ENCODE data around the gene MYO7A. TPM values are rescaled to one million over a fixed set of nuclear protein-coding genes. Genes with fewer than 3 reads are reported as not detected.

Gene MYO7A
- total RNA-seq, 1 experiment from 2014 or later, result 3.5 TPM

DNA sequence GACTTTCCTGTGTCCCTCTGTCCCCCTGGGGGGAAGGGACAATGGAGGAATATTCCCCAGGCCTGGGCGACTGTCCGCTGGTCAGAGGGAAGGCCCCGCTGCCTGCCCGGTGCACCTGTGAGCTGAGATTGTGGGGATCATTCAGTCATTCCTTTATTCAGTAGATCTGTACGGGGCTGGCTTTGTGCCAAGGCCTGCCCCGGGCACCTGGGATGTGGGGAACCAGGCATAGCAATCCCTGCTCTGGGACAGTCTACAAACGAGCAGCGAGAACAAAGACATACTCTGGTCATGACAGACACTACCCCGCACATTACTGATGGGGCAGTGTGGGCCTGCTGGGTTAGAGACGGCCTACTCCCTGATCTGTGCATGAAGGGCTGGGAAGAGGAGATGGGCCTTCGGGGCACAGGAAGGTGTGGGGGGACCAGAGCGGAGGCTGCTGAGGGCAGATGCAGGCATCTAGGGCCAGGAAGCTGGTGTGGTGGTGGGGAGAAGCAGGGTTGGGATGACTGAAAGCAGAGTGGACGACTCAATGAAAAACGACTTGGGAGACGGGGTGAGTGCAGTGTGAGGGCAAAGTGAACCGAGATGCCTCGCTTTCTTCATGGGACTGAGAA is 1.8 kb upstream of the MYO7A start:
- no peaks in the 10 kb centered on the region for H3K79me2 ChIP-seq (ENCODE audit: low read depth)
- H3K9me3 ChIP-seq (ENCODE audit: insufficient read depth, low read depth), result no peaks in the 10 kb centered on the region
- H4K20me1 ChIP-seq (ENCODE audit: insufficient read depth), result no peaks in the 10 kb centered on the region
- POLR2A ChIA-PET (ENCODE audit: unreplicated experiment), result no interaction called here
- intact Hi-C loops (cut with micrococcal nuclease; ENCODE audit: unreplicated experiment), result loop anchor here (2.0 kb wide), 1 partner anchor 423 kb away; no protein-coding TSS in a partner anchor
- DNase-seq, result no peak
- no TSS peak for BruUV-seq (replicated peaks)
- CTCF ChIA-PET, result interaction anchor here (0.7 to 1.6 kb wide), 4 partner anchors 42 to 494 kb away, joined by 5 to 10 read pairs (median 8); no protein-coding TSS in a partner anchor
- no peaks in the 10 kb centered on the region for H3K4me1 ChIP-seq (replicated peaks; ENCODE audit: insufficient read depth)
- no peak overlapping the region for H2AFZ ChIP-seq
- H3F3A ChIP-seq (ENCODE audit: insufficient read depth, low read depth), result no peaks in the 10 kb centered on the region
- H3K27ac ChIP-seq, result no peak overlapping the region
- H3K27me3 ChIP-seq (ENCODE audit: insufficient read depth, low read depth), result no peaks in the 10 kb centered on the region
- no peaks in the 10 kb centered on the region for H3K36me3 ChIP-seq (ENCODE audit: low read depth)
- no peaks in the 10 kb centered on the region for H3K9me2 ChIP-seq (ENCODE audit: insufficient read depth)
- TF ChIP-seq EZH2 (IDR thresholded peaks at IDR 0.05; ENCODE audit: low read depth), result no peak
- TF ChIP-seq, protein P1, sequence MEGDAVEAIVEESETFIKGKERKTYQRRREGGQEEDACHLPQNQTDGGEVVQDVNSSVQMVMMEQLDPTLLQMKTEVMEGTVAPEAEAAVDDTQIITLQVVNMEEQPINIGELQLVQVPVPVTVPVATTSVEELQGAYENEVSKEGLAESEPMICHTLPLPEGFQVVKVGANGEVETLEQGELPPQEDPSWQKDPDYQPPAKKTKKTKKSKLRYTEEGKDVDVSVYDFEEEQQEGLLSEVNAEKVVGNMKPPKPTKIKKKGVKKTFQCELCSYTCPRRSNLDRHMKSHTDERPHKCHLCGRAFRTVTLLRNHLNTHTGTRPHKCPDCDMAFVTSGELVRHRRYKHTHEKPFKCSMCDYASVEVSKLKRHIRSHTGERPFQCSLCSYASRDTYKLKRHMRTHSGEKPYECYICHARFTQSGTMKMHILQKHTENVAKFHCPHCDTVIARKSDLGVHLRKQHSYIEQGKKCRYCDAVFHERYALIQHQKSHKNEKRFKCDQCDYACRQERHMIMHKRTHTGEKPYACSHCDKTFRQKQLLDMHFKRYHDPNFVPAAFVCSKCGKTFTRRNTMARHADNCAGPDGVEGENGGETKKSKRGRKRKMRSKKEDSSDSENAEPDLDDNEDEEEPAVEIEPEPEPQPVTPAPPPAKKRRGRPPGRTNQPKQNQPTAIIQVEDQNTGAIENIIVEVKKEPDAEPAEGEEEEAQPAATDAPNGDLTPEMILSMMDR (conservative IDR thresholded peaks at IDR 0.05), result no peak
- no peak overlapping the region for H3K4me2 ChIP-seq
- H3K4me3 ChIP-seq, result no peak overlapping the region

DNA sequence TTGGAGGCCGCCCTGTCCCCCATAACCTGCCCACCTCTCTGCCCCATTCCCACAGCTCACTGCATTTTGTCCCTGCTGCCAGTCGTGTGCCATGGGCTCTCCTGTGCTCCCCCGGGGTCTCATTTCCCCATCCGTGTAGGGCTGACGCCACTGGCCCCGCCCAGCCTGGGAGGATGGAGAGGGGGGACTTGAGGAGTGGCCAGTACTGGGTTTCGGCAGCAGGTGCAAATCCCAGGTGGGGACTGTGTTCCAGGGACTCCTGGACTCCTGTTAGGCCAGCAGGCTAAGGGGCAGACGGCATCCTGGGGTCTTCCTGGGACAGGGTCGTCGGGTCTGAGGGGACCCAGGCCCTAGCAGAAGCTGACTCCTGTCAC is 1.2 kb upstream of the MYO7A start:
- no peak overlapping the region for H3K27ac ChIP-seq
- H3K4me3 ChIP-seq, result peak overlapping the region; percentile 44; the same call in 1 of the 2 replicates
- no peaks in the 10 kb centered on the region for H3K4me1 ChIP-seq (replicated peaks; ENCODE audit: insufficient read depth)
- no peaks in the 10 kb centered on the region for H3K9me3 ChIP-seq (ENCODE audit: insufficient read depth, low read depth)
- TF ChIP-seq EZH2 (IDR thresholded peaks at IDR 0.05; ENCODE audit: low read depth), result no peak
- TF ChIP-seq, protein P1 (conservative IDR thresholded peaks at IDR 0.05), result no peak
- no peak overlapping the region for H2AFZ ChIP-seq
- H3K4me2 ChIP-seq, result peak overlapping the region; percentile 70
- POLR2A ChIA-PET (ENCODE audit: unreplicated experiment), result no interaction called here
- no peaks in the 10 kb centered on the region for H4K20me1 ChIP-seq (ENCODE audit: insufficient read depth)
- no peaks in the 10 kb centered on the region for H3K9me2 ChIP-seq (ENCODE audit: insufficient read depth)
- no peaks in the 10 kb centered on the region for H3K36me3 ChIP-seq (ENCODE audit: low read depth)
- no TSS peak for BruUV-seq (replicated peaks)
- no peaks in the 10 kb centered on the region for H3K79me2 ChIP-seq (ENCODE audit: low read depth)
- H3F3A ChIP-seq (ENCODE audit: insufficient read depth, low read depth), result no peaks in the 10 kb centered on the region
- intact Hi-C loops (cut with micrococcal nuclease; ENCODE audit: unreplicated experiment), result loop anchor here (1.0 to 2.0 kb wide), 4 partner anchors 61 to 492 kb away; no protein-coding TSS in a partner anchor
- CTCF ChIA-PET, result interaction anchor here (1.0 to 1.7 kb wide), 6 partner anchors 18 to 61 kb away, joined by 4 to 9 read pairs (median 6); no protein-coding TSS in a partner anchor
- no peak for DNase-seq
- H3K27me3 ChIP-seq (ENCODE audit: insufficient read depth, low read depth), result no peaks in the 10 kb centered on the region

DNA sequence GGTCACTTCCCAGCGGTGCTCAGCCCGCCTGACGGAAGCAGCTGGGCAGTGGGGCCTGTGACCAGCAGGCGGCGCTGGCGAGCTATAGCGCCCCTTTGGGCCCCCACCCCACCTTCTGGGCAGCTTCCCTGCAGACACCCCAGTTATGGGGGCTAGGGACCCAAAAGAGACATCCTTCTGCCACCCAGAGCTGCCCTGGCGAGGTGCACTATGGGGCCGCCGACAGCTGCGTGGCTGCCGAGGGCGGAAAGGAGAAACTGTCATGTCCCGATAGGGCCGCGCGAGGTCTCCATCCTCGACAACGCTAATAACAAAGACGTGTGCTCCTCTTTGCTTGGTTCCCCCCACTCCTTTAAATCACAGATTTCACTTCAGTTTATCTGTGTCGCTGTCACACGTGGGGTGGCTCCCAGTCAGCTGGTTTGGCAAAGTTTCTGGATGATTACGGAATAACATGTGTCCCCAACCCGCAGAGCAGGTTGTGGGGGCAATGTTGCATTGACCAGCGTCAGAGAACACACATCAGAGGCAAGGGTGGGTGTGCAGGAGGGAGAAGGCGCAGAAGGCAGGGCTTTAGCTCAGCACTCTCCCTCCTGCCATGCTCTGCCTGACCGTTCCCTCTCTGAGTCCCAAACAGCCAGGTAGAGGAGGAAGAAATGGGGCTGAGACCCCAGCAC is 673 bp upstream of the MYO7A start:
- CTCF ChIA-PET, result interaction anchor here (1.0 to 1.7 kb wide), 6 partner anchors 17 to 61 kb away, joined by 4 to 9 read pairs (median 6); no protein-coding TSS in a partner anchor
- Histone ChIP-seq H3K4me3 (peak overlapping the region; percentile 44; the same call in 1 of the 2 replicates), H2AFZ (no peak overlapping the region), H3K4me1 (replicated peaks; ENCODE audit: insufficient read depth) (no peaks in the 10 kb centered on the region), H3K27ac (no peak overlapping the region), H3K9me2 (ENCODE audit: insufficient read depth) (no peaks in the 10 kb centered on the region), H3K36me3 (ENCODE audit: low read depth) (no peaks in the 10 kb centered on the region), H3K27me3 (ENCODE audit: insufficient read depth, low read depth) (no peaks in the 10 kb centered on the region), H3F3A (ENCODE audit: insufficient read depth, low read depth) (no peaks in the 10 kb centered on the region), H3K9me3 (ENCODE audit: insufficient read depth, low read depth) (no peaks in the 10 kb centered on the region), H3K4me2 (peak overlapping the region; percentile 70), H4K20me1 (ENCODE audit: insufficient read depth) (no peaks in the 10 kb centered on the region), H3K79me2 (ENCODE audit: low read depth) (no peaks in the 10 kb centered on the region)
- no peak for TF ChIP-seq EZH2 (IDR thresholded peaks at IDR 0.05; ENCODE audit: low read depth)
- TF ChIP-seq, protein P1 (conservative IDR thresholded peaks at IDR 0.05), result peak; percentile 98
- intact Hi-C loops (cut with micrococcal nuclease; ENCODE audit: unreplicated experiment), result loop anchor here (1.0 to 2.0 kb wide), 4 partner anchors 61 to 492 kb away; no protein-coding TSS in a partner anchor
- POLR2A ChIA-PET (ENCODE audit: unreplicated experiment), result no interaction called here
- BruUV-seq (replicated peaks), result no TSS peak
- peak in 1 of 2 experiments; percentile 59 for DNase-seq
